Hematopoietic multipotent progenitor cell treated with erythropoietin and hydrocortisone succinate and interleukin-3 and kit ligand, for 6 days (in vitro differentiated cells): ENCODE measurements around the gene UBXN1.

Source experiments
- DNase-seq: peaks from one replicate; pipeline ENCODE4 v3.0.0-alpha.2; 2015

The UBXN1 gene

GRCh38 chr11:62627713-62628112 is 51.2 kb downstream of the UBXN1 start:
- DNase-seq, result peak; percentile 35
